HUES6 (cell line): ENCODE results near the gene ZNF212.

Source experiments
- H3K27ac ChIP-seq: 2 replicates; pipeline ENCODE4 v1.7.0; 2013; ENCODE audit warnings: low read depth, mild to moderate bottlenecking, low read length, inconsistent platforms
- H3K27me3 ChIP-seq: 2 replicates; pipeline ENCODE4 v1.6.1; 2013; ENCODE audit warnings: low read length; ENCODE audit not compliant: control insufficient read depth, insufficient read depth
- H3K36me3 ChIP-seq: 2 replicates; pipeline ENCODE4 v1.6.1; 2013; ENCODE audit warnings: low read length; ENCODE audit not compliant: control insufficient read depth, insufficient read depth
- H3K4me1 ChIP-seq: 2 replicates; pipeline ENCODE4 v1.6.1; 2013; ENCODE audit warnings: low read length; ENCODE audit not compliant: control insufficient read depth, insufficient read depth
- H3K4me3 ChIP-seq: 2 replicates; pipeline ENCODE4 v1.5.1; 2013; ENCODE audit warnings: low read depth, low read length
- H3K9ac ChIP-seq: one replicate; pipeline ENCODE4 v1.6.1; 2013; ENCODE audit warnings: mild to moderate bottlenecking, low read length
- H3K9me3 ChIP-seq: 2 replicates; pipeline ENCODE4 v1.6.1; 2013; ENCODE audit warnings: low read depth, low read length; ENCODE audit not compliant: control insufficient read depth, insufficient read depth

ZNF212 gene

GRCh38 chr7:149202831-149203231, 36.6 kb upstream of the ZNF212 start:
- no peaks in the 10 kb centered on the region for H3K27me3 ChIP-seq
- H3K4me3 ChIP-seq, result no peak overlapping the region
- peaks cover 91% of the 10 kb centered on the region for H3K36me3 ChIP-seq
- peaks cover 4% of the 10 kb centered on the region; the same call in 1 of the 2 replicates for H3K4me1 ChIP-seq
- H3K9ac ChIP-seq, result no peak overlapping the region
- no peak overlapping the region for H3K27ac ChIP-seq
- H3K9me3 ChIP-seq, result no peaks in the 10 kb centered on the region

GRCh38 chr7:149205690-149206381, 33.6 kb upstream of the ZNF212 start:
- H3K27ac ChIP-seq, result no peak overlapping the region
- H3K4me1 ChIP-seq, result peaks cover 7% of the 10 kb centered on the region
- no peaks in the 10 kb centered on the region for H3K27me3 ChIP-seq
- H3K9me3 ChIP-seq, result no peaks in the 10 kb centered on the region
- H3K9ac ChIP-seq, result no peak overlapping the region
- H3K4me3 ChIP-seq, result no peak overlapping the region
- H3K36me3 ChIP-seq, result peaks cover 83% of the 10 kb centered on the region

- Histone ChIP-seq H3K4me1 (peaks cover 7% of the 10 kb centered on the region), H3K27me3 (no peaks in the 10 kb centered on the region), H3K4me3 (no peak overlapping the region), H3K9me3 (no peaks in the 10 kb centered on the region), H3K36me3 (peaks cover 85% of the 10 kb centered on the region), H3K9ac (no peak overlapping the region), H3K27ac (no peak overlapping the region)
These were observed 32.0 kb upstream of the ZNF212 start for GRCh38 chr7:149207324-149208035.

GRCh38 chr7:149209518-149210269, 29.8 kb upstream of the ZNF212 start:
- Histone ChIP-seq H3K4me1 (peaks cover 7% of the 10 kb centered on the region), H3K36me3 (peaks cover 85% of the 10 kb centered on the region), H3K27me3 (no peaks in the 10 kb centered on the region), H3K27ac (no peak overlapping the region), H3K4me3 (no peak overlapping the region), H3K9me3 (no peaks in the 10 kb centered on the region), H3K9ac (no peak overlapping the region)

- Histone ChIP-seq H3K36me3 (peaks cover 91% of the 10 kb centered on the region), H3K4me1 (peaks cover 5% of the 10 kb centered on the region), H3K4me3 (no peak overlapping the region), H3K27ac (no peak overlapping the region), H3K9me3 (no peaks in the 10 kb centered on the region), H3K27me3 (no peaks in the 10 kb centered on the region), H3K9ac (no peak overlapping the region)
These were observed 28.9 kb upstream of the ZNF212 start for GRCh38 chr7:149210551-149210950.

GRCh38 chr7:149214020-149214720, 25.3 kb upstream of the ZNF212 start:
- Histone ChIP-seq H3K27ac (no peak overlapping the region), H3K4me3 (no peak overlapping the region), H3K9ac (no peak overlapping the region), H3K36me3 (peaks cover 96% of the 10 kb centered on the region), H3K9me3 (no peaks in the 10 kb centered on the region), H3K27me3 (no peaks in the 10 kb centered on the region), H3K4me1 (peaks cover 11% of the 10 kb centered on the region; the same call in 1 of the 2 replicates)

- Histone ChIP-seq H3K4me3 (no peak overlapping the region), H3K4me1 (peaks cover 13% of the 10 kb centered on the region; the same call in 1 of the 2 replicates), H3K9ac (no peak overlapping the region), H3K9me3 (no peaks in the 10 kb centered on the region), H3K27ac (no peak overlapping the region; the same call in 1 of the 2 replicates), H3K36me3 (peaks cover 92% of the 10 kb centered on the region), H3K27me3 (no peaks in the 10 kb centered on the region)
These were observed 23.0 kb upstream of the ZNF212 start for GRCh38 chr7:149216402-149216801.

GRCh38 chr7:149217570-149217969, 21.9 kb upstream of the ZNF212 start:
- H3K4me3 ChIP-seq, result no peak overlapping the region
- no peak overlapping the region for H3K9ac ChIP-seq
- H3K36me3 ChIP-seq, result peaks cover 88% of the 10 kb centered on the region
- H3K27me3 ChIP-seq, result no peaks in the 10 kb centered on the region
- peaks cover 13% of the 10 kb centered on the region; the same call in 1 of the 2 replicates for H3K4me1 ChIP-seq
- no peak overlapping the region for H3K27ac ChIP-seq
- no peaks in the 10 kb centered on the region for H3K9me3 ChIP-seq

- peaks cover 13% of the 10 kb centered on the region; the same call in 1 of the 2 replicates for H3K4me1 ChIP-seq
- no peak overlapping the region for H3K4me3 ChIP-seq
- peaks cover 81% of the 10 kb centered on the region for H3K36me3 ChIP-seq
- no peaks in the 10 kb centered on the region for H3K27me3 ChIP-seq
- no peaks in the 10 kb centered on the region for H3K9me3 ChIP-seq
- H3K9ac ChIP-seq, result peak overlapping the region; percentile 2
- peak overlapping the region; percentile 58; the same call in 1 of the 2 replicates for H3K27ac ChIP-seq
These were observed 20.7 kb upstream of the ZNF212 start for GRCh38 chr7:149218469-149219420.

- H3K9ac ChIP-seq, result no peak overlapping the region
- H3K9me3 ChIP-seq, result no peaks in the 10 kb centered on the region
- H3K36me3 ChIP-seq, result peaks cover 78% of the 10 kb centered on the region
- H3K4me3 ChIP-seq, result no peak overlapping the region
- no peak overlapping the region for H3K27ac ChIP-seq
- peaks cover 13% of the 10 kb centered on the region; the same call in 1 of the 2 replicates for H3K4me1 ChIP-seq
- H3K27me3 ChIP-seq, result no peaks in the 10 kb centered on the region
These were observed 18.9 kb upstream of the ZNF212 start for GRCh38 chr7:149220534-149220933.
